Stimulated activated CD4-positive, alpha-beta T cell treated with anti-CD3 and anti-CD28 coated beads, Interleukin-2, amount 100 ng/mL, for 24 hours (primary cell): ENCODE results near the gene HSPB2.
"Not testable (repeated sequence)": the region's sequence is repeated elsewhere in the genome, so short reads cannot be mapped to it uniquely, and the experiment has no call there.

Experiments used
- DNase-seq, 2 donors: peaks; one replicate each; pipeline ENCODE4 v3.0.0-alpha.2; 2020

The HSPB2 gene

GRCh38 chr11:111916768-111917167, 4.2 kb downstream of the HSPB2 start:
- DNase-seq, result no peak

GRCh38 chr11:111917312-111917711, 4.8 kb downstream of the HSPB2 start:
- no peak for DNase-seq

- no peak for DNase-seq
These were observed 5.3 kb downstream of the HSPB2 start for GRCh38 chr11:111917788-111918187.

- no peak for DNase-seq
These were observed 6.1 kb downstream of the HSPB2 start, which contains the start of gene C11orf52 for GRCh38 chr11:111918390-111919256. TSS of gene C11orf52 (plus strand) at chr11:111918913. CDS start at chr11:111918973, 60 bp downstream.

- no peak for DNase-seq
These were observed 8.4 kb downstream of the HSPB2 start for GRCh38 chr11:111920908-111921307.

GRCh38 chr11:111921541-111922230, 9.2 kb downstream of the HSPB2 start:
- DNase-seq, result no peak

GRCh38 chr11:111922803-111923202, 10.3 kb downstream of the HSPB2 start:
- no peak for DNase-seq

GRCh38 chr11:111923351-111923788, 10.8 kb downstream of the HSPB2 start:
- no peak for DNase-seq

- DNase-seq, result no peak
These were observed 11.4 kb downstream of the HSPB2 start for GRCh38 chr11:111923951-111924350.

- DNase-seq, result no peak
These were observed 13.4 kb downstream of the HSPB2 start for GRCh38 chr11:111925953-111926352.

GRCh38 chr11:111926505-111927391, 14.2 kb downstream of the HSPB2 start:
- DNase-seq, result peak; percentile 94 to 95

GRCh38 chr11:111930472-111930871, 17.9 kb downstream of the HSPB2 start:
- no peak for DNase-seq

- no peak for DNase-seq
These were observed 20.0 kb downstream of the HSPB2 start for GRCh38 chr11:111932611-111932950.

- not testable (repeated sequence) for DNase-seq
These were observed 20.6 kb downstream of the HSPB2 start for GRCh38 chr11:111933176-111933575.

GRCh38 chr11:111933872-111934271, 21.3 kb downstream of the HSPB2 start:
- no peak for DNase-seq

- DNase-seq, result no peak
These were observed 21.8 kb downstream of the HSPB2 start for GRCh38 chr11:111934306-111934705.

- no peak for DNase-seq
These were observed 22.9 kb downstream of the HSPB2 start for GRCh38 chr11:111935317-111936039.

GRCh38 chr11:111936040-111936540, 23.6 kb downstream of the HSPB2 start:
- DNase-seq, result no peak

- no peak for DNase-seq
These were observed 24.9 kb downstream of the HSPB2 start for GRCh38 chr11:111937461-111937769.

GRCh38 chr11:111937844-111938243, 25.3 kb downstream of the HSPB2 start:
- no peak for DNase-seq

GRCh38 chr11:111938687-111939160, 26.2 kb downstream of the HSPB2 start:
- DNase-seq, result peak; percentile 45 to 52
